Activated gamma-delta T cell treated with Interleukin-2 at 50 U/mL for 16 hours (primary cell): Measurements from ENCODE around the gene AOPEP.
"Not testable (repeated sequence)": the region's sequence is repeated elsewhere in the genome, so short reads cannot be mapped to it uniquely, and the experiment has no call there.

ENCODE experiments used
- DNase-seq: peaks from one replicate; pipeline ENCODE4 v3.0.0-alpha.2; 2020

The AOPEP gene

GRCh38 chr9:94941211-94941875 is 214.8 kb downstream of the AOPEP start:
- DNase-seq: no peak

GRCh38 chr9:94944626-94945025 is 218.1 kb downstream of the AOPEP start:
- no peak for DNase-seq

DNA sequence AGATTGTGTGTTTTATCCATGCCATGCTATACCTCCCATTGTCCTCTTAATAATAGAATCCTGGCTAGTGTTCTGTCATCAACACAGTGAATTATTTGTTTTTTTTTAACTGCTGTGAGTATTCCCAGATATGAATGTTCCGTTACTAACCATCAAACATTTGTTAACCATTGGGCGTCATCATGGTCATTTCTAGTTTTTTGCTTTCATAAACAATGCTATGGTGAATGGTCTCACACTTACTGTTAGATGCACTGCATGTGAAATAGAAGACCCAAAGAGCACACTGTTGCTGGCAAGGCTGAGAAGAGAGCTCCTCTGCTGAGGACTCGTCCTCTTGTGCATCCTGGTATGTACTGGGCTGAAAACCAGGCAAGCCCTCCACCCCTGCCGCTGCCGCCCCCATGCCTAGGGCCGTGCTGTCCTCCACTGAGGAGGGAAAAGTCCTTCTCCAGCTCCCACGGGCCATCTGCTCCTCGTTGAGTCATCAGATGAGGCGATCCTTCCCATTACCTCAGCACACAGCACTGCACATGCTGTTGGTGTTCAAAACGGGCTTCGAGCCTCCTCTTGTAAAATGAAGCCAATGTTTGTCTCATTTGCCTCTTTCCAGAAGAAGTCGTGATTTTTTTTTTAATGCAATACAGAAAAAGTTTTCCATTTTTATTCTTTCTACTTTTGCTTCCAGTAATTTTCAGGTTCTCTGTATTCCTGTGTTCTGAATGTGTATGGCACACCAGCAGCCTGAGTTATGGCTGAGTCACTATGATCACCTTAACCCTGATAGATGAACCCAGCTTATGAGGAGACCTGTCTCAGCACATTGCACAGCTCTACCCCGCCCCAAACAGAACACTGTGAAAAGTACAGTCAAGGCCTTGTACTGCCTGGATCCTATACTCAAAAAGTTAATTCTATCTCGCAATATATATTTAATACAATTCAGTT is 219.0 kb downstream of the AOPEP start:
- no peak for DNase-seq

GRCh38 chr9:94946256-94946655 is 219.8 kb downstream of the AOPEP start:
- DNase-seq: no peak

- no peak for DNase-seq
These were observed 222.2 kb downstream of the AOPEP start for GRCh38 chr9:94948567-94949235.

DNA sequence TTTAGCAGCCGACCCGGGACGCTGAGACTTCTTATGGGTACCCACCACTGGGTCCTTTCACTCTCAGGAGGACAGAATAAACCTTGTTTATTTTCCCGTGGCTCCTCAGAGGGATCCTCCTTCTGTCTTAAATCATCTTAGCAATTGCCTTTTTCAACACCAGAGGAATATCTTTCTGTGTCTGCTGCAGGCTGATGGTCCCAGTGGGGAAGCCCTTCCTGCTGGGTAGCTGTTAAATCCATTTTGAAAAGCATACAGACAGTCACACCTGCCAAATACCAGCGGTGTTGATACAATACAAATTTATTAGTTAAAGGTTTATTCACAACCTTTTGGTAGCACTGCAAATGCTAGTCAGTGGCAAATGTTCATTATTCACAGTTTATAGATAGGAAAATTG is 222.9 kb downstream of the AOPEP start:
- DNase-seq: no peak

DNA sequence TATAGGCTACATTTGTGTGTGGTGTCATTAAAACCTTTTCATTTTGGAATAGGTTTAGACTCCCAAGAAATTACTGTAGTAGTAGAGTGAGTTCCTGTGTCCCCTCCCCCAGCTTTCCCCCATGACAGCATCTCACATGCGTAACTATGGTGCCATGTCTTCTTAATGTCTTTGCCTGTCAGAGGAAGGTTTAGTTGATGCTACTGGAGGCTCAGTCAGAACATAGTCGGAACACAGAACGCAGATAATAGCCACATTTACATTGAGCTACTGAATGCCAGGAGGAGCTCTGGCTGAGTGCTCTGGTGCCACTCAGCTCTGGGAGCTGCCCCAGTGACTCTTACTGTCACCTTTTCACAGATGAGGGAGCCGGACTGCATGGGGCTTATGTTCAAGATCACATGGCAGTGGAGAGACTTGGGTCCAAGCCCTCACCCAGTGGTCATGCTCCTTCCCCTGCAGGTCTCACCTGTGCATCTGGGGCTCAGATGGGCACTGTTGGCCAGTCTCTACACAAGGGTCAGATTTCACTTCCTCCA is 223.6 kb downstream of the AOPEP start:
- DNase-seq: no peak

DNA sequence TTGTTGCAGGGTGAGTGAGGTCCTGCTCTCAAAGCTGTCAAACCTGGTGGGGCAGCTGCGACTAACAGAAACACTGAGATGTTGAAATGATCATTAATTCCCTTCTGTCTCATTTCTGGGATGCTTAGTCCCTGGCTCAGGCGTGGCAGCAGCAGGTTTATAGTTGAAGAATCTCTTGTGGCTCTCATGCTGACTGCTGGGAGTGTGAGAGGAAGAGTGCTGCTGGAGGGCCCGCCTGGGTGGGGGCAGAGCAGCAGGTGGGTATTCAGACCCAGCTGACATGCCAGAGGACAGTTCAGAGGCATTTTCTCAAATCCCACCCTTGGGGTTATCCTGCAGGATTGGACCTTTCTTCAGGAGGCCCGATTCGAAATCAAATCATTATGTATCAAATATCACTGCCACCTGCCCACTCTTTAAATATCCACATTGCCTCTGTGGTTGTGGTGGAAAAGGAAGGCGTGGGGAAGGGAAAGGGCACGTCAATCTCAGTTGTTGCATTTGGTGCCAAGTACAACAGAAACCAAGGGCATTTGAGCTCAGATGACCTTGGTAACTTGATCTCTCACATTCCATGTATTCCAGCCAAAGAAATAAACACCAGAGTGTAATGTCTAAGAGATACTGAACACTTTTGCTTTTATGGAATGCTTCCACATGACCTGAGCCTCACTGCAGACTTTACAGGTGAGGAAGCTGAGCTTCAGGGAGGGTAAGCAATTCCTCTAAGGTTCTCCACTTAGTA is 224.3 kb downstream of the AOPEP start:
- no peak for DNase-seq

DNA sequence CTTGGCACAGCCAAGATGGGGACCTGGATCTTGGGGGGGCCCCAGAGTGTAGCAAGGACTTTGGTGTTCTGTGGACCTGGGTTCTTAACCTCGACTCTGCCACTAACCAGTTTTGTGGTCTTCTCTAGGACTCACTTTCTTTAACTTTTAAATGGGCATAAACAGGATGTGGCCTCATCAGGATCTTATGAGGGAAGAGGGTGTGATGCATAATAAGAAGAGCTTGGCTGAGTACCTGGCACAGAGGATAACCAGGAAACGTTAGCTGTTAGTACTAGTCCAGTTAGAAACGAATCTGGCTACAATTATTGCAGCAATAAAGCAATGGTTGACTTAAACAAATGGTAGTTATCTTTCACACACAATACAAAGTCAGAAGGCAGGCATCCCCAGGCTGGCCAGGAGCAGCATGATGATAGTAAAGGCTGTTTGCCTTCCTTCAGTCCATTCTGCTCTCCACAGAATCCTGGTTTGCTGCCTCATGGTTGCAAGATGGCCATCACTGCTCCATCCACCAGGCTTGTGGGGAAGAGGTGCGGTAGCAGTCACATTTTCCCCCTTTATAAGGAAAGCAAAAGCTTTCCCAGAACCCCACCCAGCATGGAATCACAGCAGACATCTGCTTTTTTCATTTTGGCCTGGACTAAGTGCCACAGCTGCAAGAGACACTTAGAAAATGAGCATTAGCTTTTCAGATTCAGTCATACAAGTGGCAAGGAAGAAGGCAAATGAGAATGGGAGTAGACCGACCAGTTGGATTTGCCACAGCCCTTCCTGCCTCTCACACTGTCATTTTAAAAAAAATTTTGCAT is 225.0 kb downstream of the AOPEP start:
- no peak for DNase-seq

- no peak for DNase-seq
These were observed 226.3 kb downstream of the AOPEP start for GRCh38 chr9:94952565-94953373.

DNA sequence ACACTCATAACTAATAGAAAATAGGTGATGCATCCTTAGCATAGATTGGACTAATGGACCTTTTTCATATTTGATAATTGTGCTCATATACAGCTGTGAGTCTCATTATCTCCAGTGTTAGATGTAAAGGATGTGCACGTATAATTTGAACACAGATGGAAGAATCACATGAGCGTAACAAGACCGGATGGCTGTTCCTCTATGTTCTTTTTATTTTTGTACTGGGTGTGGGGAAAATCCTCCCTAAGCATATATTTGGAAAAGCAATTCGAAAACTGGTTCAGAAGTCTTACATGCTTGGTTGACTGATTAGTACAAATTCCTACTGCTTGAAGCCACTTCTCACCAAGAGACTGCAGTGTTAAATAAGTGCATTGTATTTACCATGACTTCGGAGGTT is 230.2 kb downstream of the AOPEP start:
- no peak for DNase-seq

- no peak for DNase-seq
These were observed 234.5 kb downstream of the AOPEP start for GRCh38 chr9:94960964-94961363.

GRCh38 chr9:94961870-94962269 is 235.4 kb downstream of the AOPEP start:
- no peak for DNase-seq

DNA sequence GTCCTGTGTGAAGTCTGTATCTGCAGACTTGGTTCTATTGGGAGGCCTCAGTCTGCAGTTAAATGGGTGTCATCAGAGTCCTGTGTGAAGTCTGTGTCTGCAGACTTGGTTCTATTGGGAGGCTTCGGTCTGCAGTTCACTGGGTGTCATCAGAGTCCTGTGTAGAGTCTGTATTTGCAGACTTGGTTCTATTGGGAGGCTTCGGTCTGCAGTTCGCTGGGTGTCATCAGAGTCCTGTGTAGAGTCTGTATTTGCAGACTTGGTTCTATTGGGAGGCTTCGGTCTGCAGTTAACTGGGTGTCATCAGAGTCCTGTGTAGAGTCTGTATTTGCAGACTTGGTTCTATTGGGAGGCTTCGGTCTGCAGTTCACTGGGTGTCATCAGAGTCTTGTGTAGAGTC is 239.1 kb downstream of the AOPEP start:
- DNase-seq: not testable (repeated sequence)

DNA sequence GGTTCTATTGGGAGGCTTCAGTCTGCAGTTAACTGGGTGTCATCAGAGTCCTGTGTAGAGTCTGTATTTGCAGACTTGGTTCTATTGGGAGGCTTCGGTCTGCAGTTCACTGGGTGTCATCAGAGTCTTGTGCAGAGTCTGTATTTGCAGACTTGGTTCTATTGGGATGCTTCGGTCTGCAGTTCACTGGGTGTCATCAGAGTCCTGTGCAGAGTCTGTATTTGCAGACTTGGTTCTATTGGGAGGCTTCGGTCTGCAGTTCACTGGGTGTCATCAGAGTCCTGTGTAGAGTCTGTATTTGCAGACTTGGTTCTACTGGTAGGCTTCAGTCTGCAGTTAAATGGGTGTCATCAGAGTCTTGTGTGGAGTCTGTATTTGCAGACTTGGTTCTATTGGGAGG is 239.5 kb downstream of the AOPEP start:
- DNase-seq: not testable (repeated sequence)

GRCh38 chr9:94967482-94967881 is 241.0 kb downstream of the AOPEP start:
- DNase-seq: no peak

- DNase-seq: no peak
These were observed 245.1 kb downstream of the AOPEP start for GRCh38 chr9:94971378-94972131.

- DNase-seq: no peak
These were observed 247.0 kb downstream of the AOPEP start for GRCh38 chr9:94973451-94973941.

DNA sequence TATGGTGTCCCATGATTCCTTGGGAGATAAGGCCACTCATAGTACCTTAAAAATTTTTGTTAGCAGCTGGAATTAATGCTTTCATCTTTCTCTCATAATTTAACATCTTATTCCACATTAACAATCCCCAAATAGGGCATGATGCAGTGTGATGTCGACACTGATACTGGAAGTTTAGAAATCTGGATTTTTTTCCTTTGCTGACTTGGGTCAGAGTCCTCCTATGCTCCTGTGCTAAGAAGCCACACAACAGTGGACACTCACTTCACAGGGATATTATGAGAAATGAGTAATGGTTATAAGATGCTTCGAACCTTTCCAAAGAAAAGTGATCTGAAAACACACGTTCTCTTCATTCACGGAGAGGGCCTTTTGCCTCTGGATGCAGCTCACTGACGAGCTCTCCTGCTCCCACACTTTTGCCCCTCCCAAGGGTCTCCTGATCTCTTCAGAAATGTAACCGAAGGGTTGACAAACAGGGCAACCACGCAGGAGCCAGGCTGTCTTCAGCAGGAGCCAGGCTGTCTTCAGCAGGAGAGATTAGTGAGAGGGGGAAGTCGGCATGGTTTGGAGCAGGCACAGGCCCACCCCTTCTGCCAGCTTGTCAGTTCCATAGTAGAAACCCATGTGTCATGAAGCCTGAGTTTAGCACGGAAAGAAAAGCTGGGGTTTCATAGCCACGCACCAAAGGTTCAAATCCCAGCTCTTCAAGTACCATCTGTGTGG is 247.8 kb downstream of the AOPEP start:
- no peak for DNase-seq
